Tibial artery (tissue), 4 donors: ENCODE measurements around the gene NF2.

ENCODE experiments used
- DNase-seq, 2 donors: peaks; one replicate each; pipeline ENCODE4 v3.0.0-alpha.2; 2019
- H3K27ac ChIP-seq, 2 donors: fragments of 200-600 bp; sonication (generic) in 1 of 2; 1 replicate in 1 of 2; 2 replicates in 1 of 2; pipeline ENCODE4 v1.5.1; 2018 to 2019; ENCODE audit warnings: mild to moderate bottlenecking in 1 of 2
- H3K27me3 ChIP-seq, 2 donors: fragments of 200-600 bp; sonication (generic) in 1 of 2; one replicate each; pipeline versions ENCODE4 v1.5.1 to v1.6.0; 2016 to 2019
- H3K36me3 ChIP-seq, 3 donors: fragments of 200-600 bp; sonication (generic) in 2 of 3; one replicate each; pipeline ENCODE4 v1.5.1; 2016 to 2019; ENCODE audit warnings: mild to moderate bottlenecking in 2 of 3
- H3K4me1 ChIP-seq, 4 donors: fragments of 200-600 bp; sonication (generic) in 2 of 4; 1 replicate in 3 of 4; 2 replicates in 1 of 4; pipeline ENCODE4 v1.5.1; 2016 to 2019
- H3K4me3 ChIP-seq, 2 donors: fragments of 200-600 bp; sonication (generic) in 1 of 2; 1 replicate in 1 of 2; 2 replicates in 1 of 2; pipeline ENCODE4 v1.5.1; 2018 to 2019; ENCODE audit warnings: mild to moderate bottlenecking in 2 of 2
- H3K9me3 ChIP-seq, 3 donors: fragments of 200-600 bp; sonication (generic) in 1 of 3; one replicate each; pipeline ENCODE4 v1.5.1; 2016 to 2019
- intact Hi-C: fragments of 100-400 bp; cut with DNase I; formaldehyde crosslinking; loops from one replicate; pipeline ENCODE4 v1.15.0; 2023; ENCODE audit warnings: low total_unique reads
- TF ChIP-seq, protein P1 (sequence below), 2 experiments: fragments of 200-600 bp in 1 of 2; fragments of 450-650 bp in 1 of 2; IDR thresholded peaks; one replicate each; pipeline ENCODE4 v1.5.1; 2017 to 2019; ENCODE audit warnings: antibody characterized with exemption in 2 of 2, mild to moderate bottlenecking in 1 of 2, moderate library complexity in 1 of 2

NF2 gene

DNA sequence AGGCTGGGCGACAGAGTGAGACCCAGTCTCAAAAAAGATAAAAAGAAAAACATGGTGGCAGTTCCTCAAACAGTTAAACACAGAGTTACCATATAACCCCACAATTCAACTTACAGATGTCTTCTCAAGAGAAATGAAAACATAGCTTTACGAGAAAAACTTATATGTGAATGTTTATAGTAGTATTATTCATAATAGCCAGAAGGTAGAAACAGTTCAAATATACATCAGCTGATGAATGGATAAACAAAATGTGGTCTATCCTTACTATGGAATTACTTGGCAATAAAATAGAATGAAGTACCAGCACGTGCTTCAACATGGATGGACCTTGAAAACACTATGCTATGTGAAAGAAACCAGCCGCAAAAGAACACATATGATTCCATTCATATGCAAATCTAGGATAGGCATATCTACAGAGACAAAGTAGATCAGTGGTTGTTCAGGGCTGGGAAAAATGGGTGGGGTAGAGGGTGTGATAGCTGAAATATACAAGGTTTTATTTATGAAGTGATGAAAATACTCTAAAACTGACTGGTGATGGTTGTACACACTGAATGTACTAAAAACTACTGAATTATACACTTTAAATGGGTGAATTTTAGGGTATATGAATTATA lies 12.4 kb downstream of the NF2 start:
- TF ChIP-seq, protein P1, sequence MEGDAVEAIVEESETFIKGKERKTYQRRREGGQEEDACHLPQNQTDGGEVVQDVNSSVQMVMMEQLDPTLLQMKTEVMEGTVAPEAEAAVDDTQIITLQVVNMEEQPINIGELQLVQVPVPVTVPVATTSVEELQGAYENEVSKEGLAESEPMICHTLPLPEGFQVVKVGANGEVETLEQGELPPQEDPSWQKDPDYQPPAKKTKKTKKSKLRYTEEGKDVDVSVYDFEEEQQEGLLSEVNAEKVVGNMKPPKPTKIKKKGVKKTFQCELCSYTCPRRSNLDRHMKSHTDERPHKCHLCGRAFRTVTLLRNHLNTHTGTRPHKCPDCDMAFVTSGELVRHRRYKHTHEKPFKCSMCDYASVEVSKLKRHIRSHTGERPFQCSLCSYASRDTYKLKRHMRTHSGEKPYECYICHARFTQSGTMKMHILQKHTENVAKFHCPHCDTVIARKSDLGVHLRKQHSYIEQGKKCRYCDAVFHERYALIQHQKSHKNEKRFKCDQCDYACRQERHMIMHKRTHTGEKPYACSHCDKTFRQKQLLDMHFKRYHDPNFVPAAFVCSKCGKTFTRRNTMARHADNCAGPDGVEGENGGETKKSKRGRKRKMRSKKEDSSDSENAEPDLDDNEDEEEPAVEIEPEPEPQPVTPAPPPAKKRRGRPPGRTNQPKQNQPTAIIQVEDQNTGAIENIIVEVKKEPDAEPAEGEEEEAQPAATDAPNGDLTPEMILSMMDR (IDR thresholded peaks at IDR 0.05): no peak
- intact Hi-C loops: no loop called here
- Histone ChIP-seq H3K9me3 (no peaks in the 10 kb centered on the region), H3K36me3 (no peaks in the 10 kb centered on the region), H3K4me1 (peaks cover 0 to 22% (median 9%) of the 10 kb centered on the region in 4 donors), H3K4me3 (no peak overlapping the region), H3K27me3 (no peaks in the 10 kb centered on the region), H3K27ac (no peak overlapping the region)
- no peak for DNase-seq

- H3K9me3 ChIP-seq: no peaks in the 10 kb centered on the region
- TF ChIP-seq, protein P1 (IDR thresholded peaks at IDR 0.05): no peak
Measured at GRCh38 chr22:29617922-29618629, 14.6 kb downstream of the NF2 start.

GRCh38 chr22:29621761-29622526 lies 18.5 kb downstream of the NF2 start:
- H3K9me3 ChIP-seq: no peaks in the 10 kb centered on the region
- no peak for DNase-seq
- no peak overlapping the region for H3K4me3 ChIP-seq
- TF ChIP-seq, protein P1 (IDR thresholded peaks at IDR 0.05): no peak
- no peaks in the 10 kb centered on the region for H3K36me3 ChIP-seq
- H3K27ac ChIP-seq: peak overlapping the region in 1 of 2 donors; percentile 26
- peaks cover 0 to 46% (median 23%) of the 10 kb centered on the region in 4 donors for H3K4me1 ChIP-seq
- intact Hi-C loops: no loop called here
- no peaks in the 10 kb centered on the region for H3K27me3 ChIP-seq

More at GRCh38 chr22:29617922-29618629, 14.6 kb downstream of the NF2 start:
- Histone ChIP-seq H3K27me3 (no peaks in the 10 kb centered on the region), H3K36me3 (no peaks in the 10 kb centered on the region), H3K27ac (no peak overlapping the region), H3K4me1 (peaks cover 0 to 37% (median 17%) of the 10 kb centered on the region in 4 donors), H3K4me3 (no peak overlapping the region)
- intact Hi-C loops: no loop called here
- no peak for DNase-seq

- intact Hi-C loops: no loop called here
- no peak overlapping the region for H3K27ac ChIP-seq
Measured at GRCh38 chr22:29623059-29623458, 19.6 kb downstream of the NF2 start.

DNA sequence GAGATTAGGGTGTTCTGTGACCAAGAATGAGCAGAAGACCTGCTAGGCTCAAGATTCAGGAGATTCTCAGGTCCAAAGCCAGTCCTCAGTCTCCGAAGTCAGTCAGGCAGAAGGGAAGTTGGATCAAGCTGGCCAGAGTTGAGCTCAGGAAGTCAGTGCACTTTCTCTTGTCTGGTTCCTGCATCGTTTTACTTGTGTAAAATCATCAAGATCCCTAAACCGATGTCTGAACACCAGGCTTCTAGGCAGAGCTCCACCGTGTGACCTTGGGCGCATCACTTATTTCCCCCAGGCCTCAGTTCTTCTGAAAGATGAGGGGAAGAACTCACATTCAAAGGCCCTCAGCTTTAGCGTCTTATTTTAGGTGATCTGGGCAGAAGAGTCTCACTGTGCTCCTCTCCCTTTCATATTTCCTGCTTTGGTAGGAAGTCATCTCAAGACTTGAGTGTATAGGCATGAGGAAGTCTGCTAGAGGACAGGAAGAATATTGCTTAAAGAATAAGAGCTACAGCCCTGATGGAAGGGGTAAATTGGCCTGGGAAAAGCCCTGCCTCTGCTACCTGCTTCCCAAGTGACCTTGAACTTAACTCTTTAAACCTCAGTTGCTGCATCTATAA lies 20.2 kb downstream of the NF2 start:
- Histone ChIP-seq H3K27me3 (no peaks in the 10 kb centered on the region), H3K27ac (no peak overlapping the region), H3K9me3 (no peaks in the 10 kb centered on the region), H3K4me1 (peaks cover 0 to 35% (median 16%) of the 10 kb centered on the region in 4 donors), H3K4me3 (no peak overlapping the region), H3K36me3 (no peaks in the 10 kb centered on the region)
- TF ChIP-seq, protein P1 (IDR thresholded peaks at IDR 0.05): no peak
- DNase-seq: no peak
- intact Hi-C loops: no loop called here

More at GRCh38 chr22:29623059-29623458, 19.6 kb downstream of the NF2 start:
- H3K36me3 ChIP-seq: no peaks in the 10 kb centered on the region
- H3K4me1 ChIP-seq: peaks cover 0 to 39% (median 19%) of the 10 kb centered on the region in 4 donors
- no peaks in the 10 kb centered on the region for H3K27me3 ChIP-seq
- TF ChIP-seq, protein P1 (IDR thresholded peaks at IDR 0.05): no peak
- H3K9me3 ChIP-seq: no peaks in the 10 kb centered on the region
- no peak overlapping the region for H3K4me3 ChIP-seq
- DNase-seq: no peak
